ENCODE measurements around the gene RBBP5. TPM values are rescaled to one million over a fixed set of nuclear protein-coding genes. Genes with fewer than 3 reads are reported as not detected.

The RBBP5 gene
- total and polyA plus RNA-seq, 2 of the 4 experiments (the other 2 are of a cell fraction): 7.3 to 37.5 TPM

GRCh38 chr1:205095422-205095821, 26.4 kb downstream of the RBBP5 start:
- ChIA-PET CTCF (interaction anchor here (0.6 kb wide), 1 partner anchor 14 kb away, joined by 3 read pairs; no protein-coding TSS in a partner anchor), POLR2A (ENCODE audit: unreplicated experiment) (no interaction called here)
- intact Hi-C loops (cut with micrococcal nuclease) (loop anchor here (10.0 kb wide), 1 partner anchor 551 kb away; no protein-coding TSS in a partner anchor), in situ Hi-C loops (cut with MboI; ENCODE audit: low sequenced_read_pairs) (no loop called here), dilution Hi-C loops (cut with HindIII; ENCODE audit: low sequenced_read_pairs, unreplicated experiment) (no loop called here)
- H3K9me1 ChIP-seq (ENCODE audit: insufficient read depth, low read length): 0 out of 2 replicates have a peak, but pooled peaks cover 3% of the 10 kb centered on the region
- BruUV-seq (replicated peaks): no TSS peak
- H3K9ac ChIP-seq (ENCODE audit: low read depth, low read length): no peak overlapping the region
- H2BK120ac ChIP-seq (ENCODE audit: low read depth, low read length): no peak overlapping the region
- no peak overlapping the region for H3K14ac ChIP-seq (replicated peaks; ENCODE audit: low read depth, low read length)
- ATAC-seq (ENCODE audit: low read depth) (no peak), DNase-seq (no peak)
- H4K8ac ChIP-seq (ENCODE audit: low read depth in 2 of 2, low read length in 2 of 2): no peak overlapping the region
- no peak overlapping the region for H2AK5ac ChIP-seq (ENCODE audit: low read depth, low read length)
- no peak overlapping the region for H4K91ac ChIP-seq (ENCODE audit: insufficient read depth, low read depth, low read length)
- no peak overlapping the region for H2BK15ac ChIP-seq (ENCODE audit: low read depth, low read length)
- H2BK20ac ChIP-seq (ENCODE audit: low read depth, low read length): no peak overlapping the region
- H3K4me2 ChIP-seq (ENCODE audit: low read depth, low read length): no peak overlapping the region
- H2AK9ac ChIP-seq (replicated peaks; ENCODE audit: low read depth, low read length, poor library complexity): no peak overlapping the region
- no peak overlapping the region for H3K18ac ChIP-seq (ENCODE audit: low read depth, low read length)
- no peak overlapping the region for H3K56ac ChIP-seq (ENCODE audit: extremely low read depth, insufficient read depth, low read length)
- no peak for TF ChIP-seq FOS (IDR thresholded peaks at IDR 0.05; ENCODE audit: low read depth, low read length)
- no peak for TF ChIP-seq NFE2L2 (IDR thresholded peaks at IDR 0.05; ENCODE audit: low read depth, low read length)
- TF ChIP-seq CHD1 (IDR thresholded peaks at IDR 0.05; ENCODE audit: low read depth, low read length): no peak
- no peak for TF ChIP-seq RCOR1 (IDR thresholded peaks at IDR 0.05; ENCODE audit: insufficient replicate concordance, low read length)
- no peak for TF ChIP-seq CTCF (conservative IDR thresholded peaks at IDR 0.05; ENCODE audit: low read depth, low read length)
- TF ChIP-seq MAFK (IDR thresholded peaks at IDR 0.05; ENCODE audit: low read depth, low read length): no peak
- no peak for TF ChIP-seq SMC3 (IDR thresholded peaks at IDR 0.05; ENCODE audit: low read depth, low read length)
- no peak for TF ChIP-seq MAZ (IDR thresholded peaks at IDR 0.05; ENCODE audit: borderline replicate concordance, low read depth, low read length)
- no peak for TF ChIP-seq ELK1 (IDR thresholded peaks at IDR 0.05; ENCODE audit: borderline replicate concordance, low read depth, low read length)
- no peak for TF ChIP-seq CEBPB (IDR thresholded peaks at IDR 0.05; ENCODE audit: low read depth, low read length)
- TF ChIP-seq RAD21 (IDR thresholded peaks at IDR 0.05; ENCODE audit: low read length): no peak
- TF ChIP-seq MXI1 (IDR thresholded peaks at IDR 0.05; ENCODE audit: borderline replicate concordance, low read depth, low read length): no peak
- H3K36me3 ChIP-seq (ENCODE audit: control insufficient read depth, insufficient read depth, low read length): peaks cover 37% of the 10 kb centered on the region
- no peaks in the 10 kb centered on the region for H3K9me3 ChIP-seq (ENCODE audit: control insufficient read depth, insufficient read depth, low read length)
- H3K4ac ChIP-seq (ENCODE audit: low read depth, low read length): no peak overlapping the region
- no peaks in the 10 kb centered on the region; a peak in 2 of 4 replicates for H3K79me1 ChIP-seq (ENCODE audit: low read depth in 1 of 2, low read length in 2 of 2)
- 0 out of 2 replicates have a peak, but pooled peaks cover 4% of the 10 kb centered on the region for H3K4me1 ChIP-seq (ENCODE audit: control insufficient read depth, insufficient read depth, low read length)
- no peak overlapping the region for H3K4me3 ChIP-seq (ENCODE audit: insufficient read depth, low read depth, low read length)
- H3K27ac ChIP-seq (ENCODE audit: insufficient read depth, low read length): no peak overlapping the region
- no peak overlapping the region for H4K5ac ChIP-seq (ENCODE audit: low read depth, low read length)
- H4K20me1 ChIP-seq (ENCODE audit: insufficient read depth, low read length): no peaks in the 10 kb centered on the region; the same call in 1 of the 2 replicates
- H3K27me3 ChIP-seq (ENCODE audit: control insufficient read depth, insufficient read depth, low read length): no peaks in the 10 kb centered on the region
- H2AFZ ChIP-seq (replicated peaks; ENCODE audit: low read length, poor library complexity): no peak overlapping the region
- H2BK5ac ChIP-seq (ENCODE audit: low read depth, low read length, poor library complexity, severe bottlenecking): no peak overlapping the region
- no peak overlapping the region for H3K23ac ChIP-seq (ENCODE audit: low read depth, low read length)

Measured in IMR-90 (cell line).